GM19372 (cell line): ENCODE measurements around the gene BPIFB2.

Experiments
- ATAC-seq: cut with Tn5 transposase; IDR thresholded peaks from one replicate; pipeline ENCODE4 v1.9.1; 2021; ENCODE audit warnings: mild to moderate bottlenecking, low read depth, moderate library complexity; ENCODE audit not compliant: unreplicated experiment

BPIFB2 gene

GRCh38 chr20:32983459-32984112 is 23.9 kb upstream of the BPIFB2 start:
- ATAC-seq, result no peak

GRCh38 chr20:32984196-32984595 is 23.3 kb upstream of the BPIFB2 start:
- no peak for ATAC-seq

- ATAC-seq, result no peak
These were observed 22.7 kb upstream of the BPIFB2 start for GRCh38 chr20:32984631-32985354.

GRCh38 chr20:32985596-32985995 is 21.9 kb upstream of the BPIFB2 start:
- ATAC-seq, result no peak

- ATAC-seq, result no peak
These were observed 21.1 kb upstream of the BPIFB2 start for GRCh38 chr20:32986331-32986966.

- ATAC-seq, result no peak
These were observed 20.3 kb upstream of the BPIFB2 start for GRCh38 chr20:32987044-32987825.

GRCh38 chr20:32988008-32988407 is 19.5 kb upstream of the BPIFB2 start:
- no peak for ATAC-seq

GRCh38 chr20:32989507-32990283 is 17.8 kb upstream of the BPIFB2 start:
- no peak for ATAC-seq

GRCh38 chr20:32990426-32990825 is 17.1 kb upstream of the BPIFB2 start:
- ATAC-seq, result no peak

GRCh38 chr20:32991383-32991782 is 16.1 kb upstream of the BPIFB2 start:
- no peak for ATAC-seq

GRCh38 chr20:32991792-32992641 is 15.5 kb upstream of the BPIFB2 start:
- no peak for ATAC-seq

- no peak for ATAC-seq
These were observed 13.9 kb upstream of the BPIFB2 start for GRCh38 chr20:32993496-32994050.

GRCh38 chr20:32995802-32996201 is 11.7 kb upstream of the BPIFB2 start:
- ATAC-seq, result no peak

GRCh38 chr20:32997431-32997830 is 10.1 kb upstream of the BPIFB2 start:
- no peak for ATAC-seq

GRCh38 chr20:32999603-33000250 is 7.8 kb upstream of the BPIFB2 start:
- ATAC-seq, result no peak

GRCh38 chr20:33000802-33001466 is 6.6 kb upstream of the BPIFB2 start:
- no peak for ATAC-seq

- no peak for ATAC-seq
These were observed 5.3 kb upstream of the BPIFB2 start for GRCh38 chr20:33002087-33002808.
